Measurements from ENCODE around the gene VGLL4.

- TF ChIP-seq EZH2phosphoT487 (conservative IDR thresholded peaks at IDR 0.05; ENCODE audit: low read length), result no peak
- TF ChIP-seq, protein P1, sequence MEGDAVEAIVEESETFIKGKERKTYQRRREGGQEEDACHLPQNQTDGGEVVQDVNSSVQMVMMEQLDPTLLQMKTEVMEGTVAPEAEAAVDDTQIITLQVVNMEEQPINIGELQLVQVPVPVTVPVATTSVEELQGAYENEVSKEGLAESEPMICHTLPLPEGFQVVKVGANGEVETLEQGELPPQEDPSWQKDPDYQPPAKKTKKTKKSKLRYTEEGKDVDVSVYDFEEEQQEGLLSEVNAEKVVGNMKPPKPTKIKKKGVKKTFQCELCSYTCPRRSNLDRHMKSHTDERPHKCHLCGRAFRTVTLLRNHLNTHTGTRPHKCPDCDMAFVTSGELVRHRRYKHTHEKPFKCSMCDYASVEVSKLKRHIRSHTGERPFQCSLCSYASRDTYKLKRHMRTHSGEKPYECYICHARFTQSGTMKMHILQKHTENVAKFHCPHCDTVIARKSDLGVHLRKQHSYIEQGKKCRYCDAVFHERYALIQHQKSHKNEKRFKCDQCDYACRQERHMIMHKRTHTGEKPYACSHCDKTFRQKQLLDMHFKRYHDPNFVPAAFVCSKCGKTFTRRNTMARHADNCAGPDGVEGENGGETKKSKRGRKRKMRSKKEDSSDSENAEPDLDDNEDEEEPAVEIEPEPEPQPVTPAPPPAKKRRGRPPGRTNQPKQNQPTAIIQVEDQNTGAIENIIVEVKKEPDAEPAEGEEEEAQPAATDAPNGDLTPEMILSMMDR (IDR thresholded peaks at IDR 0.05; ENCODE audit: insufficient read depth, low read length, poor library complexity, severe bottlenecking), result no peak
Measured at GRCh38 chr3:11536936-11537612, 106.6 kb downstream of the VGLL4 start.
